ENCODE results near the gene GSK3B. TPM values are rescaled to one million over a fixed set of nuclear protein-coding genes. Genes with fewer than 3 reads are reported as not detected.

GSK3B gene
- total RNA-seq, 1 donor from 2014 or later: 88.6 TPM

DNA sequence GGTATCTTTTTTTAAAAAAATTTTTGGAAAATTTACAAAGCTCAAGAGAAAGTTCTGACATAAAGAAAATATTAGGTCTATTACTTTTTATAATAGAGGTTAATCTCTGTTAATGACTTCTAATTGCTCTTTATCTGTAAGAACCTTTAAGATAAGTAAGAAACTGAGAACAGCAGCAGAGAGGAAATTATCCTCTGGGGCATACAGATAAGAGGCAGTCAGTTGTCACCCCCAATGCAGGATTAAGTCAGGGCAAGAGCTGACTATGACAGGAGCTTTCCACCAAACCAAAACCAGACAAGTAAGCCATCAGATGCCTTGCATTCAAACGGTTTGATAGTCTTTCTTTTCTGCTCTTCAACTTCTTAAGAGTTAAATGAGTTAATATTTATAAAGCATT lies 149.0 kb downstream of the GSK3B start:
- Mint-ChIP-seq H3K27me3 (ENCODE audit: insufficient read depth, low read depth) (peaks cover 2% of the 10 kb centered on the region), H3K4me1 (no peaks in the 10 kb centered on the region), H3K27ac (no peak overlapping the region), H3K36me3 (peaks cover 9% of the 10 kb centered on the region), H3K9me3 (no peaks in the 10 kb centered on the region), H3K4me3 (no peak overlapping the region)
- H3K4me2 ChIP-seq: no peak overlapping the region
- no peaks in the 10 kb centered on the region for H3K27me3 ChIP-seq
- H4K20me1 ChIP-seq (ENCODE audit: low read depth): peaks cover 20% of the 10 kb centered on the region
- H3K4me3 ChIP-seq: no peak overlapping the region
- no peak overlapping the region for H3K27ac ChIP-seq
- H3K9ac ChIP-seq: no peak overlapping the region
- no peak for DNase-seq (ENCODE audit: low spot score)
- H3K36me3 ChIP-seq: peaks cover 9% of the 10 kb centered on the region
- peaks cover 10% of the 10 kb centered on the region for H3K4me1 ChIP-seq
- TF ChIP-seq EZH2phosphoT487 (IDR thresholded peaks at IDR 0.05): no peak
- TF ChIP-seq, protein P1, sequence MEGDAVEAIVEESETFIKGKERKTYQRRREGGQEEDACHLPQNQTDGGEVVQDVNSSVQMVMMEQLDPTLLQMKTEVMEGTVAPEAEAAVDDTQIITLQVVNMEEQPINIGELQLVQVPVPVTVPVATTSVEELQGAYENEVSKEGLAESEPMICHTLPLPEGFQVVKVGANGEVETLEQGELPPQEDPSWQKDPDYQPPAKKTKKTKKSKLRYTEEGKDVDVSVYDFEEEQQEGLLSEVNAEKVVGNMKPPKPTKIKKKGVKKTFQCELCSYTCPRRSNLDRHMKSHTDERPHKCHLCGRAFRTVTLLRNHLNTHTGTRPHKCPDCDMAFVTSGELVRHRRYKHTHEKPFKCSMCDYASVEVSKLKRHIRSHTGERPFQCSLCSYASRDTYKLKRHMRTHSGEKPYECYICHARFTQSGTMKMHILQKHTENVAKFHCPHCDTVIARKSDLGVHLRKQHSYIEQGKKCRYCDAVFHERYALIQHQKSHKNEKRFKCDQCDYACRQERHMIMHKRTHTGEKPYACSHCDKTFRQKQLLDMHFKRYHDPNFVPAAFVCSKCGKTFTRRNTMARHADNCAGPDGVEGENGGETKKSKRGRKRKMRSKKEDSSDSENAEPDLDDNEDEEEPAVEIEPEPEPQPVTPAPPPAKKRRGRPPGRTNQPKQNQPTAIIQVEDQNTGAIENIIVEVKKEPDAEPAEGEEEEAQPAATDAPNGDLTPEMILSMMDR (IDR thresholded peaks at IDR 0.05): no peak
- TF ChIP-seq EZH2 (IDR thresholded peaks at IDR 0.05): no peak
- no peaks in the 10 kb centered on the region for H3K9me3 ChIP-seq (ENCODE audit: low read depth)
- H2AFZ ChIP-seq (replicated peaks): no peak overlapping the region
- H3F3A ChIP-seq (ENCODE audit: low read depth): no peaks in the 10 kb centered on the region
- H3K79me2 ChIP-seq (ENCODE audit: low read depth): peaks cover 49% of the 10 kb centered on the region

DNA sequence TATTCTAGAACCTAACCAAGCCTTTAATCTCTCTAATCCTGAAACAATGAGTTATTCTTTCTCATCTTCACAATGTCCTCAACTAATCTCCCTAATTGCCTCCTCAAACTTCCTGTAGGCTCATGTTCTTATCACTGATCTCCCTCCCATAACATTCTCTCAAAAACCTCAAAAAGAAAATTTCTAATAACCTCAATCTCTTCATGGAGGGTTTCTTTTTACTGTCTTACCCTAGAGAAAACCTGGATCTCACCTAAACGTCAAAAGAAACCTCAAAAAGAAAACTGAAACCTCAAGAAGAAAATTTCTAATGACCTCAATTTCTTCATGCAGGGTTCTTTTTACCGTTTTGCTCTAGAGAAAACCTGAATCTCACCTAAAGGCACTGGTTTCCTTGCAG lies 150.2 kb downstream of the GSK3B start:
- Mint-ChIP-seq H3K27ac (no peak overlapping the region), H3K36me3 (peaks cover 12% of the 10 kb centered on the region)

DNA sequence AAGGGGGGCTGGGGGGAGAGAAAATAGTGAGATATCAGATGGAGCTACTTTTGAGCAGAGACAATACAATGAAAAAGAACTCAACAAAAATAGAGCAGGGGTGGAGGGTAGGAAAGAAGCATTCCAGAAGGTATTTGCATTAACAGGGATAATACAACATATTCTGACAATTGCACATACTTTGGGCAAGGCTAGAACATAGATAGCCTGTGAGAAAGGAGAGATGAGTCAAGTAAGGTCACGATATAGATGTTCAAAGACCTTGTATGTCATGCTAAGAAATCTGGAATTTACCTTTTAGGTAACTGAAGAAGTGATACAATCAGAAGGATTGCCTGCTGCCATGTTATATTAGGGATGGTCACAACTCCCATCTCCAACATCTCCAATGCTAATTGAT lies 155.2 kb downstream of the GSK3B start:
- Histone ChIP-seq H3K4me3 (no peak overlapping the region), H3K9ac (no peak overlapping the region), H3K79me2 (ENCODE audit: low read depth) (peaks cover 81% of the 10 kb centered on the region), H3K27me3 (no peaks in the 10 kb centered on the region), H3F3A (ENCODE audit: low read depth) (no peaks in the 10 kb centered on the region), H3K27ac (no peak overlapping the region), H3K4me2 (no peak overlapping the region), H4K20me1 (ENCODE audit: low read depth) (peaks cover 9% of the 10 kb centered on the region), H3K4me1 (peaks cover 12% of the 10 kb centered on the region), H3K36me3 (no peaks in the 10 kb centered on the region), H3K9me3 (ENCODE audit: low read depth) (no peaks in the 10 kb centered on the region), H2AFZ (replicated peaks) (no peak overlapping the region)
- Mint-ChIP-seq H3K4me1 (no peaks in the 10 kb centered on the region), H3K4me3 (no peak overlapping the region), H3K9me3 (peaks cover 4% of the 10 kb centered on the region), H3K36me3 (peaks cover 24% of the 10 kb centered on the region), H3K27me3 (ENCODE audit: insufficient read depth, low read depth) (no peaks in the 10 kb centered on the region), H3K27ac (no peak overlapping the region)
- no peak for DNase-seq (ENCODE audit: low spot score)
- TF ChIP-seq EZH2phosphoT487 (IDR thresholded peaks at IDR 0.05) (no peak), EZH2 (IDR thresholded peaks at IDR 0.05) (no peak)
- TF ChIP-seq, protein P1 (IDR thresholded peaks at IDR 0.05): no peak

More for the DNA sequence above, 150.2 kb downstream of the GSK3B start:
- Histone ChIP-seq H3K36me3 (peaks cover 9% of the 10 kb centered on the region), H3K4me2 (no peak overlapping the region), H3K4me3 (no peak overlapping the region), H4K20me1 (ENCODE audit: low read depth) (peaks cover 14% of the 10 kb centered on the region), H3K9me3 (ENCODE audit: low read depth) (no peaks in the 10 kb centered on the region), H2AFZ (replicated peaks) (no peak overlapping the region), H3K4me1 (peaks cover 14% of the 10 kb centered on the region), H3K27ac (no peak overlapping the region), H3F3A (ENCODE audit: low read depth) (no peaks in the 10 kb centered on the region), H3K27me3 (no peaks in the 10 kb centered on the region), H3K79me2 (ENCODE audit: low read depth) (peaks cover 46% of the 10 kb centered on the region), H3K9ac (no peak overlapping the region)
- no peak for DNase-seq (ENCODE audit: low spot score)
- H3K27me3 Mint-ChIP-seq (ENCODE audit: insufficient read depth, low read depth): no peaks in the 10 kb centered on the region
- no peaks in the 10 kb centered on the region for H3K4me1 Mint-ChIP-seq
- H3K9me3 Mint-ChIP-seq: no peaks in the 10 kb centered on the region
- H3K4me3 Mint-ChIP-seq: no peak overlapping the region
- TF ChIP-seq EZH2phosphoT487 (IDR thresholded peaks at IDR 0.05) (no peak), EZH2 (IDR thresholded peaks at IDR 0.05) (no peak)
- TF ChIP-seq, protein P1 (IDR thresholded peaks at IDR 0.05): no peak

All from neural progenitor cell (in vitro differentiated cells).